ENCODE measurements around the gene SNX33. TPM values are rescaled to one million over a fixed set of nuclear protein-coding genes. Genes with fewer than 3 reads are reported as not detected.

Gene SNX33
- total RNA-seq, 1 donor from 2014 or later: 0.22 TPM

- Mint-ChIP-seq H3K4me1 (peaks cover 4% of the 10 kb centered on the region), H3K4me3 (no peak overlapping the region), H3K9me3 (no peaks in the 10 kb centered on the region), H3K27me3 (no peaks in the 10 kb centered on the region), H3K36me3 (ENCODE audit: low read depth) (no peaks in the 10 kb centered on the region), H3K27ac (no peak overlapping the region)
- intact Hi-C loops (cut with micrococcal nuclease): no loop called here
- CTCF ChIA-PET: no interaction called here
- POLR2A ChIA-PET: interaction anchor here (1.2 kb wide), 1 partner anchor 34 kb away, joined by 4 read pairs; the partner anchor contains the start of gene IMP3
- DNase-seq (no peak), ATAC-seq (ENCODE audit: low read depth) (peak; percentile 66)
- TF ChIP-seq, protein P1, sequence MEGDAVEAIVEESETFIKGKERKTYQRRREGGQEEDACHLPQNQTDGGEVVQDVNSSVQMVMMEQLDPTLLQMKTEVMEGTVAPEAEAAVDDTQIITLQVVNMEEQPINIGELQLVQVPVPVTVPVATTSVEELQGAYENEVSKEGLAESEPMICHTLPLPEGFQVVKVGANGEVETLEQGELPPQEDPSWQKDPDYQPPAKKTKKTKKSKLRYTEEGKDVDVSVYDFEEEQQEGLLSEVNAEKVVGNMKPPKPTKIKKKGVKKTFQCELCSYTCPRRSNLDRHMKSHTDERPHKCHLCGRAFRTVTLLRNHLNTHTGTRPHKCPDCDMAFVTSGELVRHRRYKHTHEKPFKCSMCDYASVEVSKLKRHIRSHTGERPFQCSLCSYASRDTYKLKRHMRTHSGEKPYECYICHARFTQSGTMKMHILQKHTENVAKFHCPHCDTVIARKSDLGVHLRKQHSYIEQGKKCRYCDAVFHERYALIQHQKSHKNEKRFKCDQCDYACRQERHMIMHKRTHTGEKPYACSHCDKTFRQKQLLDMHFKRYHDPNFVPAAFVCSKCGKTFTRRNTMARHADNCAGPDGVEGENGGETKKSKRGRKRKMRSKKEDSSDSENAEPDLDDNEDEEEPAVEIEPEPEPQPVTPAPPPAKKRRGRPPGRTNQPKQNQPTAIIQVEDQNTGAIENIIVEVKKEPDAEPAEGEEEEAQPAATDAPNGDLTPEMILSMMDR (IDR thresholded peaks at IDR 0.05): no peak
Measured at GRCh38 chr15:75673426-75674235, 25.9 kb downstream of the SNX33 start.

- Mint-ChIP-seq H3K36me3 (ENCODE audit: low read depth) (no peaks in the 10 kb centered on the region), H3K27ac (no peak overlapping the region), H3K4me3 (no peak overlapping the region), H3K27me3 (peaks cover 5% of the 10 kb centered on the region), H3K9me3 (no peaks in the 10 kb centered on the region), H3K4me1 (peaks cover 4% of the 10 kb centered on the region)
- intact Hi-C loops (cut with micrococcal nuclease): no loop called here
- TF ChIP-seq, protein P1 (IDR thresholded peaks at IDR 0.05): no peak
- CTCF ChIA-PET: interaction anchor here (0.5 kb wide), 1 partner anchor 9 kb away, joined by 3 read pairs; no protein-coding TSS in a partner anchor
- POLR2A ChIA-PET: no interaction called here
- DNase-seq (no peak), ATAC-seq (ENCODE audit: low read depth) (no peak)
Measured at GRCh38 chr15:75674366-75674765, 26.7 kb downstream of the SNX33 start.

DNA sequence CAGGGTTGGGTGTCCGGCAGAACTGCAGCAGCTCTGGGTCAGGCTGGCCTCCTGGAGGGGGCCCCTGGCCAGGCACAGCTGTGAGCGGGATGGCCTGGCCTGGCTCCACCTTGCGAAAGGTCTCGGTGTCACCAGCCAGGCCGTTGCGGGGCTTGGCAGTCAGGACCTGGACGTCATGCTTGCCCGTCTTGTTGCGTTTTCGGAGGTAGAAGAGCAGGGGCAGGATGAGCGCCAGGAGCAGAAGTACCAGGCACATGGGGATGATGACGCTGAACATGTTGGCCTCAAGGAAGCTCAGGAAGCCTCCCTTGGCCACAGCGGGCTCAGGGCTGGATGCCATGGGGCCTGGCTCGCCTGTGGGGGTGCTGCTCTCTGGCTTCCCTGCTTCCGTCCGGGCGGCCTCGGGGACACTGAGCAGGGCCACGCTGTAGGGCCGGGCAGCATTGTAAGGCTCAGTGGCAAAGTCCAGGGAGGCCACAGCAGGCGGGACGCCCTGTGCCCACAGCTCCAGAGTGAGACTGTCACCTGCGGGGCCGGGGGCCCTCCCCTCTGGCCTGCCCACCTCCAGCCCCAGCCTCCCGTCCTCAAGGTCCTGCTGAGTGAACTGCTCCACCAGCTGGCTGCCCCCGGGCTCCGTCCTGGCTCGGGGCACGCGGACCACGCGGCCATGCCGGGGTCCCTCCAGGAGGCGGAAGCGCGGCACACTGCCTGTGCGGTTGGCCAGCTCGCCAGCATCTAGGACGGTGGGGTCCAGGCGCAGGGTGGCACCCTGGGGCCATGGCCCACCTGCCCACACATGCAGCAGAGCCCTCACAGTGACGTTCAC is 28.1 kb downstream of the SNX33 start:
- DNase-seq (no peak), ATAC-seq (ENCODE audit: low read depth) (no peak)
- POLR2A ChIA-PET: no interaction called here
- CTCF ChIA-PET: no interaction called here
- Mint-ChIP-seq H3K4me1 (peaks cover 4% of the 10 kb centered on the region), H3K27me3 (peaks cover 6% of the 10 kb centered on the region), H3K27ac (no peak overlapping the region), H3K9me3 (no peaks in the 10 kb centered on the region), H3K4me3 (no peak overlapping the region), H3K36me3 (ENCODE audit: low read depth) (no peaks in the 10 kb centered on the region)
- intact Hi-C loops (cut with micrococcal nuclease): no loop called here
- TF ChIP-seq, protein P1 (IDR thresholded peaks at IDR 0.05): no peak

DNA sequence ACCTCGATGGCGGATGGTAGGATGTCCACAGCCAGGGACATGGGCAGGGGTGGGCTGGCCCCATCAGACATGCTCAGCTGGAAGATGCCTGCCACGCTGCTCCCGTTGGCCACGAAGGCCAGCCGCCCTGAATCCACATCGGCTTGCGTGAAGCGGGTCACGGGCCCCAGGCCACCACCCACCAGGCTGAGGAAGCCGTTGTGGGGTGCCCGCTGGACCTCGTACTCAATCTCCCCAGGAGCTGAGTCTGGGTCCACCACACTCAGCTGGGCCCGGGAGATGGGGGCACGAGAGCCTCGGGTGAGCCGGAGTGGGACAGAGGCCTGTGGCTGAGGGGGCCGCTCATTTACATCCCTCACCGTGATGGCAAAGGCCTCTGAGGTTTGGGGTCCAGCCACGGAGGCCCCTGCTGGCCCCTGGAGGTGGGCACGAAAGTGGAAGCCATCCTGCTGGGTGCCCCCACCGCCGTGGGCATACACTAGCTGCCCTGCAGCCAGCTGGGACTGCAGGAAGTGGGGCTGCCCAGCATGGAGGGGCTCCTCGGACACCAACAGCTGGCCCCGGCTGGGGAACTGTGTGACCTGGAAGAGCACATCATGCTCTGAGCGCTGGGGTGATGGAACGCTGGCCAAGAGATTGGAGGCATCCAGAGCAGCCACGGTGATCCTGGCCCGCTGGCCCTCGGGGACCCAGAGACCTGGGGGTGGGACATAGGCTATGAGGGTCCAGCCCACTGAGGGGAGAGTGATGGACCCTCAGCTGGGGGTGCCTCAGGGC is 29.2 kb downstream of the SNX33 start:
- H3K9me3 Mint-ChIP-seq: no peaks in the 10 kb centered on the region
- no peak overlapping the region for H3K27ac Mint-ChIP-seq
- DNase-seq (no peak), ATAC-seq (ENCODE audit: low read depth) (no peak)
- H3K27me3 Mint-ChIP-seq: peaks cover 6% of the 10 kb centered on the region
- TF ChIP-seq, protein P1 (IDR thresholded peaks at IDR 0.05): no peak
- H3K4me1 Mint-ChIP-seq: peaks cover 4% of the 10 kb centered on the region
- POLR2A ChIA-PET: no interaction called here
- H3K4me3 Mint-ChIP-seq: no peak overlapping the region
- intact Hi-C loops (cut with micrococcal nuclease): no loop called here
- H3K36me3 Mint-ChIP-seq (ENCODE audit: low read depth): no peaks in the 10 kb centered on the region
- CTCF ChIA-PET: interaction anchor here (1.4 kb wide), 1 partner anchor 9 kb away, joined by 3 read pairs; no protein-coding TSS in a partner anchor
